ENCODE measurements around the gene SLC12A8. TPM values are rescaled to one million over a fixed set of nuclear protein-coding genes. Genes with fewer than 3 reads are reported as not detected.

SLC12A8 gene
- total and polyA plus RNA-seq, 2 donors (not counting 1 experiment from before 2014, with no cell fraction given), result 15.1 to 19.5 TPM

DNA sequence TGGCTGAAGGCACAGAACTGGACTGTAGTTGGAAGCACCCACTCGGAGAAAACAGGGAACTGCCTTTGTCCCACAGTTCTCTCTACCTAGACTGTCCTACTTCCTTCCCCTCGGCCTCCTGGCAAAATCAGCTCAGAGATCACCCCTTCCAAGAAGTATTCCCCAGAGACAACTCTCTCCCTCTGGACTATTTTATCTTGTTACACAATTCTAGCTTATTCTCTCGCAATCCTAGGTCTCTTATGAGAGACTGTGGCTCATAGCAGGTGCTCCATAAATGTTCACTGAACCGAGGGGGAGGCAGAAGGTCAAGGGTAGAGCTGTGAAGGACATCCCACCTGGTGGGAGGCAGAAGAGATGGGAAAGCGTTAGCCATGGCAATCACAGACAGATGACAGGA lies 167.4 kb downstream of the SLC12A8 start:
- Histone ChIP-seq H3K4me3 (replicated peaks in 1 of 4; ENCODE audit: control extremely low read depth in 1 of 4, insufficient read depth in 1 of 4, low read depth in 3 of 4, low read length in 4 of 4) (no peak overlapping the region), H3K4me1 (ENCODE audit: control insufficient read depth, extremely low read depth, insufficient read depth, low read length) (peaks cover 49% of the 10 kb centered on the region)
- no peak for DNase-seq (ENCODE audit: low read depth in 2 of 2)

DNA sequence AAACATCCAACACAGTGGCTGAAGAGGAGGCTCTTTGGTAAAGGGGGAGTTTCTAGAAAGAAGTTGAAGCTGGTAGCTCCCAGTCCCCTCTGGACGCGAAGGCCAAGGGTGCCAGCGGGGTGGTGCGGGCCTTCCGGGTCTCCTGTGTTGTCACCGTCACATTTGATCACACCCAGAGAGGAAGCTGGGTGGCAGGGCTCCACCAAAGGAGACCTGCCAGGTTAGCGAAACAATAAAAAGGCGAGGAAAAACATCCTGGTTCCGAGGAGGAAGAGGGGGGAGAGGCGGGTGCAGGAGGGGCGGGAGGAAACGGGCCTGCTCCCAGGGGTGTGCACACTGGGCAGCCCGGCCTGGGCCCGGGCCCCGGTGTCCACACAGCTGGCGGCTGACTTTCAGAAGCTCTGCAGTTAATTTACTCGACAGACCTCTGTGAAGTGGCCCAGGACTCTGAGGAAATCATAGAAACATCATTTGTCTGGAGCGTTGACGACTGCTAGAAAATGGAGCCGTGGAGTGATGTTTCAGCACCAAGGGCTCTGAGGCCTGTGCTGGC lies 168.9 kb downstream of the SLC12A8 start:
- Histone ChIP-seq H2AFZ (ENCODE audit: low read length) (no peak overlapping the region), H3K4me1 (ENCODE audit: control insufficient read depth, extremely low read depth, insufficient read depth, low read length) (peaks cover 56% of the 10 kb centered on the region), H3K9ac (ENCODE audit: insufficient read depth, low read length) (no peak overlapping the region), H3K27me3 (ENCODE audit: control insufficient read depth, insufficient read depth, low read length) (no peaks in the 10 kb centered on the region), H3K79me2 (ENCODE audit: control insufficient read depth, insufficient read depth, low read length) (peaks cover 96% of the 10 kb centered on the region), H4K20me1 (ENCODE audit: control insufficient read depth, extremely low read depth, insufficient read depth, low read length) (no peaks in the 10 kb centered on the region), H3K27ac (ENCODE audit: insufficient read depth, low read length) (peak overlapping the region; percentile 69), H3K4me2 (ENCODE audit: extremely low read depth, insufficient read depth, low read length) (peak overlapping the region; percentile 88), H3K4me3 (replicated peaks in 1 of 4; ENCODE audit: control extremely low read depth in 1 of 4, insufficient read depth in 1 of 4, low read depth in 3 of 4, low read length in 4 of 4) (peak overlapping the region in 1 of 4 experiments; percentile 37), H3K9me3 (ENCODE audit: control insufficient read depth, insufficient read depth, low read depth, low read length) (no peaks in the 10 kb centered on the region), H3K36me3 (ENCODE audit: control insufficient read depth, insufficient read depth, low read length) (peaks cover 13% of the 10 kb centered on the region)
- no peak for DNase-seq (ENCODE audit: low read depth in 2 of 2)
- TF ChIP-seq EZH2 (IDR thresholded peaks at IDR 0.05; ENCODE audit: low read length, missing control alignments) (no peak), CTCF (conservative IDR thresholded peaks at IDR 0.05 in 1 of 2, IDR thresholded peaks at IDR 0.05 in 1 of 2; ENCODE audit: low read depth in 1 of 2, low read length in 2 of 2) (no peak)

More for the DNA sequence above, 167.4 kb downstream of the SLC12A8 start:
- no peak overlapping the region for H3K9ac ChIP-seq (ENCODE audit: insufficient read depth, low read length)
- no peak for TF ChIP-seq EZH2 (IDR thresholded peaks at IDR 0.05; ENCODE audit: low read length, missing control alignments)
- no peak for TF ChIP-seq CTCF (conservative IDR thresholded peaks at IDR 0.05 in 1 of 2, IDR thresholded peaks at IDR 0.05 in 1 of 2; ENCODE audit: low read depth in 1 of 2, low read length in 2 of 2)
- no peak overlapping the region for H2AFZ ChIP-seq (ENCODE audit: low read length)
- peaks cover 95% of the 10 kb centered on the region for H3K79me2 ChIP-seq (ENCODE audit: control insufficient read depth, insufficient read depth, low read length)
- peak overlapping the region; percentile 69 for H3K4me2 ChIP-seq (ENCODE audit: extremely low read depth, insufficient read depth, low read length)
- peaks cover 13% of the 10 kb centered on the region for H3K36me3 ChIP-seq (ENCODE audit: control insufficient read depth, insufficient read depth, low read length)
- H3K9me3 ChIP-seq (ENCODE audit: control insufficient read depth, insufficient read depth, low read depth, low read length), result no peaks in the 10 kb centered on the region
- peak overlapping the region; percentile 8 for H3K27ac ChIP-seq (ENCODE audit: insufficient read depth, low read length)
- no peaks in the 10 kb centered on the region for H4K20me1 ChIP-seq (ENCODE audit: control insufficient read depth, extremely low read depth, insufficient read depth, low read length)
- no peaks in the 10 kb centered on the region for H3K27me3 ChIP-seq (ENCODE audit: control insufficient read depth, insufficient read depth, low read length)

GRCh38 chr3:125042725-125043406 lies 169.7 kb downstream of the SLC12A8 start:
- Histone ChIP-seq H2AFZ (ENCODE audit: low read length) (no peak overlapping the region), H3K4me3 (replicated peaks in 1 of 4; ENCODE audit: control extremely low read depth in 1 of 4, insufficient read depth in 1 of 4, low read depth in 3 of 4, low read length in 4 of 4) (peak overlapping the region in 3 of 4 experiments; percentile 8 to 37 (median 28)), H3K79me2 (ENCODE audit: control insufficient read depth, insufficient read depth, low read length) (peaks cover 96% of the 10 kb centered on the region), H3K27ac (ENCODE audit: insufficient read depth, low read length) (peak overlapping the region; percentile 69), H3K27me3 (ENCODE audit: control insufficient read depth, insufficient read depth, low read length) (no peaks in the 10 kb centered on the region), H3K36me3 (ENCODE audit: control insufficient read depth, insufficient read depth, low read length) (peaks cover 13% of the 10 kb centered on the region), H3K4me1 (ENCODE audit: control insufficient read depth, extremely low read depth, insufficient read depth, low read length) (peaks cover 56% of the 10 kb centered on the region), H3K9ac (ENCODE audit: insufficient read depth, low read length) (peak overlapping the region; percentile 44), H3K4me2 (ENCODE audit: extremely low read depth, insufficient read depth, low read length) (peak overlapping the region; percentile 88), H3K9me3 (ENCODE audit: control insufficient read depth, insufficient read depth, low read depth, low read length) (no peaks in the 10 kb centered on the region), H4K20me1 (ENCODE audit: control insufficient read depth, extremely low read depth, insufficient read depth, low read length) (no peaks in the 10 kb centered on the region)
- DNase-seq (ENCODE audit: low read depth in 2 of 2), result peak; percentile 56 to 76
- TF ChIP-seq EZH2 (IDR thresholded peaks at IDR 0.05; ENCODE audit: low read length, missing control alignments) (no peak), CTCF (conservative IDR thresholded peaks at IDR 0.05 in 1 of 2, IDR thresholded peaks at IDR 0.05 in 1 of 2; ENCODE audit: low read depth in 1 of 2, low read length in 2 of 2) (no peak)
